Measurements from ENCODE around the gene GLDN.

GRCh38 chr15:51380999-51381806 is 39.7 kb downstream of the GLDN start:
- TF ChIP-seq CTCF (IDR thresholded peaks at IDR 0.05) = peak; percentile 65 to 86 (median 77)
- no peak for TF ChIP-seq POLR2A (IDR thresholded peaks at IDR 0.05)
